Left ventricle myocardium inferior (tissue), 1 donor: ENCODE data around the gene BCAR3. TPM values are rescaled to one million over a fixed set of nuclear protein-coding genes. Genes with fewer than 3 reads are reported as not detected.

Experiments
- DNase-seq: peaks from one replicate; pipeline ENCODE4 v3.0.0-alpha.2; 2020
- H3K27ac ChIP-seq: fragments of 200-600 bp; replicated peaks from 2 replicates; pipeline ENCODE4 v1.8.0; 2021
- H3K27me3 ChIP-seq: fragments of 200-600 bp; 2 replicates; pipeline ENCODE4 v1.8.0; 2021; ENCODE audit warnings: low read depth
- H3K36me3 ChIP-seq: fragments of 200-600 bp; 2 replicates; pipeline ENCODE4 v1.8.0; 2021
- H3K4me1 ChIP-seq: fragments of 200-600 bp; 2 replicates; pipeline ENCODE4 v1.8.0; 2021
- H3K4me3 ChIP-seq: fragments of 200-600 bp; 2 replicates; pipeline ENCODE4 v1.8.0; 2021; ENCODE audit warnings: mild to moderate bottlenecking, moderate library complexity
- H3K9me3 ChIP-seq: fragments of 200-600 bp; replicated peaks from 2 replicates; pipeline ENCODE4 v1.8.0; 2021
- intact Hi-C: fragments of 100-400 bp; cut with micrococcal nuclease; formaldehyde crosslinking; loops from one replicate; pipeline ENCODE4 v1.11.0; 2022
- total RNA-seq: library from RNA; stranded (reverse); fragmentation: NEBNext Ultra II Directional; extraction: Animal tissue kit (Norgen Biotek cat#: 25700); gene quantifications from one replicate; pipeline ENCODE4 v1.2.1, GENCODE V29; 2021
- TF ChIP-seq, protein P1 (sequence below): fragments of 200-600 bp; IDR thresholded peaks from 2 replicates; pipeline ENCODE4 v1.8.0; 2021; ENCODE audit warnings: antibody characterized with exemption, mild to moderate bottlenecking, borderline replicate concordance
- donor health status: DM: no; HTN: yes; CAD: no; lungs with severe emphysema.

Gene BCAR3
- total RNA-seq, 1 donor from 2014 or later = 23.5 TPM

- H3K4me3 ChIP-seq = no peak overlapping the region
- H3K36me3 ChIP-seq = peaks cover 35% of the 10 kb centered on the region
- peak; percentile 50 for DNase-seq
- H3K27me3 ChIP-seq = no peaks in the 10 kb centered on the region
- TF ChIP-seq, protein P1, sequence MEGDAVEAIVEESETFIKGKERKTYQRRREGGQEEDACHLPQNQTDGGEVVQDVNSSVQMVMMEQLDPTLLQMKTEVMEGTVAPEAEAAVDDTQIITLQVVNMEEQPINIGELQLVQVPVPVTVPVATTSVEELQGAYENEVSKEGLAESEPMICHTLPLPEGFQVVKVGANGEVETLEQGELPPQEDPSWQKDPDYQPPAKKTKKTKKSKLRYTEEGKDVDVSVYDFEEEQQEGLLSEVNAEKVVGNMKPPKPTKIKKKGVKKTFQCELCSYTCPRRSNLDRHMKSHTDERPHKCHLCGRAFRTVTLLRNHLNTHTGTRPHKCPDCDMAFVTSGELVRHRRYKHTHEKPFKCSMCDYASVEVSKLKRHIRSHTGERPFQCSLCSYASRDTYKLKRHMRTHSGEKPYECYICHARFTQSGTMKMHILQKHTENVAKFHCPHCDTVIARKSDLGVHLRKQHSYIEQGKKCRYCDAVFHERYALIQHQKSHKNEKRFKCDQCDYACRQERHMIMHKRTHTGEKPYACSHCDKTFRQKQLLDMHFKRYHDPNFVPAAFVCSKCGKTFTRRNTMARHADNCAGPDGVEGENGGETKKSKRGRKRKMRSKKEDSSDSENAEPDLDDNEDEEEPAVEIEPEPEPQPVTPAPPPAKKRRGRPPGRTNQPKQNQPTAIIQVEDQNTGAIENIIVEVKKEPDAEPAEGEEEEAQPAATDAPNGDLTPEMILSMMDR = no peak
- H3K9me3 ChIP-seq = no peaks in the 10 kb centered on the region
- intact Hi-C loops = loop anchor here (10.0 kb wide), 1 partner anchor 108 kb away; the partner anchor contains the start of gene FNBP1L
- H3K27ac ChIP-seq = peak overlapping the region; percentile 89
- peaks cover 47% of the 10 kb centered on the region for H3K4me1 ChIP-seq
These were observed 128.7 kb downstream of the BCAR3 start for GRCh38 chr1:93552741-93553455.

GRCh38 chr1:93549811-93550210, 131.8 kb downstream of the BCAR3 start:
- Histone ChIP-seq H3K4me1 (peaks cover 31% of the 10 kb centered on the region), H3K27me3 (no peaks in the 10 kb centered on the region), H3K36me3 (peaks cover 45% of the 10 kb centered on the region), H3K4me3 (no peak overlapping the region), H3K9me3 (no peaks in the 10 kb centered on the region), H3K27ac (no peak overlapping the region)
- no peak for DNase-seq
- TF ChIP-seq, protein P1 = no peak
- intact Hi-C loops = loop anchor here (10.0 kb wide), 1 partner anchor 105 kb away; the partner anchor contains the start of gene FNBP1L

DNA sequence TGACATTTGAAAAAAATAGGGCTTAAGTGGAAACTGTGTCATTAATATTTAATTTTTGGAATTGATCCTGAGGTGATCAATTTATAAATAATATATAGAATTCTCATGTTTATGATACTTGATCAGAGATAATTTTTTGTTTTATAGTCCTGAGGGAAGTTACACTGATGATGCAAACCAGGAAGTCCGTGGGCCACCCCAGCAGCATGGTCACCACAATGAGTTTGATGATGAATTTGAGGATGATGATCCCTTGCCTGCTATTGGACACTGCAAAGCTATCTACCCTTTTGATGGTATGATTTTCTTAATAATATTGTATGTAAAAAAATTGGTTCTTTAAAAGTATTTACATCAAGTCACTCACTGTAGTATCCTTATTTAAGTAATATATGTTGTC, 132.5 kb downstream of the BCAR3 start:
- TF ChIP-seq, protein P1 = no peak
- no peak overlapping the region for H3K4me3 ChIP-seq
- H3K9me3 ChIP-seq = no peaks in the 10 kb centered on the region
- no peak for DNase-seq
- H3K27me3 ChIP-seq = no peaks in the 10 kb centered on the region
- H3K27ac ChIP-seq = no peak overlapping the region
- peaks cover 50% of the 10 kb centered on the region for H3K36me3 ChIP-seq
- intact Hi-C loops = no loop called here
- H3K4me1 ChIP-seq = peaks cover 24% of the 10 kb centered on the region

GRCh38 chr1:93546162-93546863, 135.3 kb downstream of the BCAR3 start:
- intact Hi-C loops = no loop called here
- DNase-seq = no peak
- Histone ChIP-seq H3K36me3 (peaks cover 54% of the 10 kb centered on the region), H3K27me3 (no peaks in the 10 kb centered on the region), H3K9me3 (no peaks in the 10 kb centered on the region), H3K4me1 (no peaks in the 10 kb centered on the region), H3K4me3 (no peak overlapping the region), H3K27ac (no peak overlapping the region)
- TF ChIP-seq, protein P1 = no peak

DNA sequence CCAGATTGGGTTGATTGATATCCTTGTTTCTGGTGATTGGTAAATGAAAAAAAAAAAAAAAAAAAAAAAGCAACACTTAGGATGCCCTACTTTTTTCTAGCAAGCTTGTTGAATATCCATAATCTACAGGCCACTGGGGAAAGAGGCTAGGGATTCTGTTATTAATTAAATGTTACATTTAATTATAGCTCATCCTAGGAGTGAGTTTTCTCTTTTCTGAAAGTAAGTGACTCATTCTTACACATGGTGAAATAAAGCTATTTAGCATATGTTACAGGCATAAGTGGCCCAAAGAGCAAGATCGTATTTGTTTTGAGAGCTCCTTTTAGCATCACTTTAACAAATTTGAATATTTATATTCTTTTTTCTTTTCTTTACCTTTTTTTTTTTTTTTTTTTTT, 139.2 kb downstream of the BCAR3 start:
- no peaks in the 10 kb centered on the region for H3K4me1 ChIP-seq
- no peak overlapping the region for H3K27ac ChIP-seq
- H3K9me3 ChIP-seq = no peaks in the 10 kb centered on the region
- TF ChIP-seq, protein P1 = no peak
- H3K27me3 ChIP-seq = no peaks in the 10 kb centered on the region
- intact Hi-C loops = no loop called here
- no peak overlapping the region for H3K4me3 ChIP-seq
- DNase-seq = no peak
- H3K36me3 ChIP-seq = peaks cover 16% of the 10 kb centered on the region
